Loucy (cell line): ENCODE results near the gene C10orf71.

Experiments used
- H2AFZ ChIP-seq: fragments of 200-600 bp; sonication (generic); 2 replicates; pipeline ENCODE4 v1.6.0; 2016; ENCODE audit warnings: antibody characterized with exemption, mild to moderate bottlenecking, low read length, moderate library complexity
- H3F3A ChIP-seq: fragments of 200-600 bp; 2 replicates; pipeline ENCODE4 v1.6.0; 2016; ENCODE audit warnings: antibody characterized with exemption, low read depth, mild to moderate bottlenecking
- H3K27me3 ChIP-seq: fragments of 200-600 bp; sonication (generic); 2 replicates; pipeline ENCODE4 v1.6.1; 2014; ENCODE audit warnings: low read length, mild to moderate bottlenecking; ENCODE audit not compliant: insufficient read depth, poor library complexity, severe bottlenecking
- H3K36me3 ChIP-seq: fragments of 200-600 bp; sonication (generic); 2 replicates; pipeline ENCODE4 v1.6.1; 2016; ENCODE audit warnings: low read length; ENCODE audit not compliant: insufficient read depth
- H3K4me1 ChIP-seq: fragments of 200-600 bp; sonication (generic); 2 replicates; pipeline ENCODE4 v1.5.1; 2014; ENCODE audit warnings: low read length, mild to moderate bottlenecking; ENCODE audit not compliant: insufficient read depth, poor library complexity, severe bottlenecking
- H3K4me2 ChIP-seq: fragments of 200-600 bp; sonication (generic); 2 replicates; pipeline ENCODE4 v1.6.0; 2014; ENCODE audit warnings: antibody characterized with exemption, low read length, low read depth, mild to moderate bottlenecking; ENCODE audit not compliant: poor library complexity, severe bottlenecking
- H3K4me3 ChIP-seq: fragments of 200-600 bp; sonication (generic); 2 replicates; pipeline ENCODE4 v1.5.1; 2014; ENCODE audit warnings: low read length, mild to moderate bottlenecking, mixed read lengths; ENCODE audit not compliant: poor library complexity, severe bottlenecking
- H3K79me2 ChIP-seq: fragments of 200-600 bp; sonication (generic); 2 replicates; pipeline ENCODE4 v1.6.1; 2014; ENCODE audit warnings: low read length; ENCODE audit not compliant: insufficient read depth
- H3K9ac ChIP-seq: fragments of 200-600 bp; sonication (generic); 2 replicates; pipeline ENCODE4 v1.6.0; 2014; ENCODE audit warnings: mild to moderate bottlenecking, low read depth, low read length, moderate library complexity; ENCODE audit not compliant: poor library complexity, severe bottlenecking
- H3K9me2 ChIP-seq: fragments of 200-600 bp; sonication (generic); replicated peaks from 2 replicates; pipeline ENCODE4 v1.6.1; 2016; ENCODE audit warnings: low read depth, low read length, mixed read lengths
- H3K9me3 ChIP-seq: fragments of 200-600 bp; sonication (generic); 2 replicates; pipeline ENCODE4 v1.6.1; 2014; ENCODE audit warnings: mild to moderate bottlenecking, antibody characterized with exemption, low read length, low read depth; ENCODE audit not compliant: insufficient read depth
- H4K20me1 ChIP-seq: fragments of 200-600 bp; sonication (generic); 2 replicates; pipeline ENCODE4 v1.6.0; 2014; ENCODE audit warnings: antibody characterized with exemption, low read length, mild to moderate bottlenecking; ENCODE audit not compliant: insufficient read depth, poor library complexity, severe bottlenecking
- CTCF ChIP-seq: fragments of 200-600 bp; sonication (generic); conservative IDR thresholded peaks from 2 replicates; pipeline ENCODE4 v1.5.1; 2014; ENCODE audit warnings: mild to moderate bottlenecking, antibody characterized with exemption, low read length
- EZH2phosphoT487 ChIP-seq: fragments of 200-600 bp; IDR thresholded peaks from 2 replicates; pipeline ENCODE4 v1.6.1; 2018; ENCODE audit warnings: antibody characterized with exemption, mild to moderate bottlenecking, moderate library complexity, borderline replicate concordance

The C10orf71 gene

GRCh38 chr10:49270565-49270964 lies 28.4 kb upstream of the C10orf71 start:
- no peak overlapping the region for H3K4me3 ChIP-seq

GRCh38 chr10:49271346-49271745 lies 27.6 kb upstream of the C10orf71 start:
- Histone ChIP-seq H3K9me2 (no peaks in the 10 kb centered on the region), H3K36me3 (no peaks in the 10 kb centered on the region), H3K9me3 (peaks cover 3% of the 10 kb centered on the region; the same call in 1 of the 2 replicates), H3K4me2 (no peak overlapping the region), H2AFZ (no peak overlapping the region), H3K4me1 (peaks cover 24% of the 10 kb centered on the region), H3K27me3 (no peaks in the 10 kb centered on the region), H3K79me2 (no peaks in the 10 kb centered on the region), H4K20me1 (no peaks in the 10 kb centered on the region), H3K9ac (no peak overlapping the region), H3F3A (no peaks in the 10 kb centered on the region), H3K4me3 (no peak overlapping the region)
- TF ChIP-seq CTCF (no peak), EZH2phosphoT487 (no peak)

More at GRCh38 chr10:49270565-49270964, 28.4 kb upstream of the C10orf71 start:
- Histone ChIP-seq H2AFZ (no peak overlapping the region), H3K9ac (no peak overlapping the region), H3K9me2 (no peaks in the 10 kb centered on the region), H3F3A (no peaks in the 10 kb centered on the region), H3K9me3 (peaks cover 10% of the 10 kb centered on the region), H4K20me1 (no peaks in the 10 kb centered on the region), H3K27me3 (no peaks in the 10 kb centered on the region), H3K4me1 (peaks cover 24% of the 10 kb centered on the region), H3K79me2 (no peaks in the 10 kb centered on the region), H3K4me2 (no peak overlapping the region), H3K36me3 (no peaks in the 10 kb centered on the region)
- TF ChIP-seq EZH2phosphoT487 (no peak), CTCF (no peak)

- no peaks in the 10 kb centered on the region for H3K9me2 ChIP-seq
- TF ChIP-seq EZH2phosphoT487, result no peak
- TF ChIP-seq CTCF, result no peak
- no peaks in the 10 kb centered on the region for H3F3A ChIP-seq
- no peaks in the 10 kb centered on the region for H3K27me3 ChIP-seq
- H3K36me3 ChIP-seq, result no peaks in the 10 kb centered on the region
- no peaks in the 10 kb centered on the region for H3K9me3 ChIP-seq
- H4K20me1 ChIP-seq, result no peaks in the 10 kb centered on the region
- no peak overlapping the region for H3K4me3 ChIP-seq
- H3K4me2 ChIP-seq, result peak overlapping the region; percentile 18
- peak overlapping the region; percentile 1 for H3K9ac ChIP-seq
- H3K4me1 ChIP-seq, result peaks cover 24% of the 10 kb centered on the region
- H3K79me2 ChIP-seq, result no peaks in the 10 kb centered on the region
- H2AFZ ChIP-seq, result peak overlapping the region; percentile 42
These were observed 26.5 kb upstream of the C10orf71 start for GRCh38 chr10:49272251-49273081.
